ENCODE data around the gene TRMO.

The TRMO gene

DNA sequence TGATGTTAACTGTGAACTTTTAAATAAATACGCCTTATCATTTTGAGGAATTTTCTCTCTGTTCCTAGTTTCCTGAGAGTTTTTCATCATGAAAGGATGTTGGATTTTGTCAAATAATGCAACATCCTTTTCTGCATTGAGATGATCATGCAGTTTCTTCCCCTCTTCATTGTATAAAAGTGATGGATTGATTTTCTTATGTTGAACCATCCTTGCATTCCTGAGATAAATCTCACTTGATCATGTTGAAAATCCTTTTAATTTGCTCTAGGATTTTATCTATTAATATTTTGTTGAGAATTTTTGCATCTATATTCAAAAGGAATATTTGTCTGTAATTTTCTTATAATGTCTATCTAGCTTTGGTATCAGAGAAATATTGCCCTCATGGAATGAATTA is 56.0 kb downstream of the TRMO start:
- peaks cover 81% of the 10 kb centered on the region for H3K27me3 Mint-ChIP-seq (ENCODE audit: low read depth, poor library complexity)
- peaks cover 29% of the 10 kb centered on the region for H3K9me3 Mint-ChIP-seq
- TF ChIP-seq, protein P1, sequence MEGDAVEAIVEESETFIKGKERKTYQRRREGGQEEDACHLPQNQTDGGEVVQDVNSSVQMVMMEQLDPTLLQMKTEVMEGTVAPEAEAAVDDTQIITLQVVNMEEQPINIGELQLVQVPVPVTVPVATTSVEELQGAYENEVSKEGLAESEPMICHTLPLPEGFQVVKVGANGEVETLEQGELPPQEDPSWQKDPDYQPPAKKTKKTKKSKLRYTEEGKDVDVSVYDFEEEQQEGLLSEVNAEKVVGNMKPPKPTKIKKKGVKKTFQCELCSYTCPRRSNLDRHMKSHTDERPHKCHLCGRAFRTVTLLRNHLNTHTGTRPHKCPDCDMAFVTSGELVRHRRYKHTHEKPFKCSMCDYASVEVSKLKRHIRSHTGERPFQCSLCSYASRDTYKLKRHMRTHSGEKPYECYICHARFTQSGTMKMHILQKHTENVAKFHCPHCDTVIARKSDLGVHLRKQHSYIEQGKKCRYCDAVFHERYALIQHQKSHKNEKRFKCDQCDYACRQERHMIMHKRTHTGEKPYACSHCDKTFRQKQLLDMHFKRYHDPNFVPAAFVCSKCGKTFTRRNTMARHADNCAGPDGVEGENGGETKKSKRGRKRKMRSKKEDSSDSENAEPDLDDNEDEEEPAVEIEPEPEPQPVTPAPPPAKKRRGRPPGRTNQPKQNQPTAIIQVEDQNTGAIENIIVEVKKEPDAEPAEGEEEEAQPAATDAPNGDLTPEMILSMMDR (IDR thresholded peaks at IDR 0.05): no peak
- DNase-seq: no peak
- H3K4me3 Mint-ChIP-seq: no peak overlapping the region
- H3K4me1 Mint-ChIP-seq: peaks cover 6% of the 10 kb centered on the region
- H3K27ac Mint-ChIP-seq: no peak overlapping the region
- no peaks in the 10 kb centered on the region for H3K36me3 Mint-ChIP-seq (ENCODE audit: low read depth)

DNA sequence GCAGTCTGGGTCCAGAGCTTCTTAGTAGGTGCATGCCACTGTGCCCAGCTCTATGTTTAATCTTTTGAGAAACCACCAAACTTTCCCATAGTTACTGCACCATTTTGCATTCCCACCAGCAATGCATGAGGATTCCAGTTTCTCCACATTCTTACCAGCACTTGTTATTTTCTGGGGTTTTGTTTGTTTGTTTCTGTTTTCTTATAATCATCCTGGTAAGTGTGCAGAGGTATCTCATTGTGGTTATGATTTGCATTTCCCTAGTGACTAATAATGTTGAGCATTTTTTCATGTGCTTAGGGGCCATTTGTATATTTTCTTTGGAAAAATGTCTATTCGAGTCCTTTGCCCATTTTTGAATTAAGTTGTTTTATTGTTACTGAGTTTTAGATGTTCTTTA is 57.9 kb downstream of the TRMO start:
- Mint-ChIP-seq H3K27ac (no peak overlapping the region), H3K4me3 (no peak overlapping the region), H3K27me3 (ENCODE audit: low read depth, poor library complexity) (peaks cover 84% of the 10 kb centered on the region), H3K36me3 (ENCODE audit: low read depth) (no peaks in the 10 kb centered on the region), H3K4me1 (peaks cover 6% of the 10 kb centered on the region), H3K9me3 (peaks cover 29% of the 10 kb centered on the region)
- TF ChIP-seq, protein P1 (IDR thresholded peaks at IDR 0.05): no peak
- DNase-seq: no peak

DNA sequence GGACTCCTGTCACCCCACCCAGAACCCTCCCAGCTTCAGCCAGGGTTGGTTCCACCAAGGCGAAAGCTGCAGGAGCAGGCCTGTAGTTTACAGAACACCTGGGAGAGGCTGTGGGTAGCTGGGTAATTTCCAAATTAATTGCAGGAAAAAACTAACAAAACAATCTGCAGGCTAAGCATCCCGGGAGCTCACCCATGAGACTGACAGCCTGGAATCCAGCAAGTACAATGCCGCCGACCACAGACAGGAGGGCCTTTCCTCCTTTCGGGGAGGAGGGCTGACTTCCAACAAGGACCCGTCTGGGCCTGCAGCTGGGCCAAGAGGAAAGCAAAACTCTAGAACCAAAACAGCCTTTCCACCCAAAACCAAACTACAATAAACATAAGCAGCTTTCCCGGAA is 59.0 kb downstream of the TRMO start:
- H3K27ac Mint-ChIP-seq: no peak overlapping the region
- H3K4me3 Mint-ChIP-seq: no peak overlapping the region
- peaks cover 91% of the 10 kb centered on the region for H3K27me3 Mint-ChIP-seq (ENCODE audit: low read depth, poor library complexity)
- no peaks in the 10 kb centered on the region for H3K36me3 Mint-ChIP-seq (ENCODE audit: low read depth)
- peaks cover 29% of the 10 kb centered on the region for H3K9me3 Mint-ChIP-seq
- TF ChIP-seq, protein P1 (IDR thresholded peaks at IDR 0.05): no peak
- H3K4me1 Mint-ChIP-seq: no peaks in the 10 kb centered on the region
- no peak for DNase-seq

DNA sequence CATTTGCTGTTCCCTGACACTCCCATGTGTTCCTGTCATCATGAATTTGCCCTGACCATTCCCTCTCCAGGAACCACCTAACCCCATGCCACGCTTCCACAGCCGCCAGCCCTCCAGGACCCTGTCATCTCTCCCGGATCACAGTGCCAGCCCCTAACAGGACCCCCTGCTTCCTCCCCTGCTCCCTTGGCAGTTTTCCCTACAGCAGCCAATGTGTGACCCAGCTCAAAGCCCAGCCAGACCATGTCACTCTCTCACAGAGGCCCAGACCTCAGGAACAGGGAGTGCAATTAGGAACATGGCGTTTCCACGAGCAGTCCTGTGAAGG is 61.2 kb downstream of the TRMO start:
- Mint-ChIP-seq H3K36me3 (ENCODE audit: low read depth) (no peaks in the 10 kb centered on the region), H3K9me3 (peaks cover 17% of the 10 kb centered on the region), H3K27ac (no peak overlapping the region), H3K4me1 (peaks cover 5% of the 10 kb centered on the region), H3K27me3 (ENCODE audit: low read depth, poor library complexity) (peaks cover 100% of the 10 kb centered on the region), H3K4me3 (no peak overlapping the region)
- DNase-seq: no peak
- TF ChIP-seq, protein P1 (IDR thresholded peaks at IDR 0.05): no peak

DNA sequence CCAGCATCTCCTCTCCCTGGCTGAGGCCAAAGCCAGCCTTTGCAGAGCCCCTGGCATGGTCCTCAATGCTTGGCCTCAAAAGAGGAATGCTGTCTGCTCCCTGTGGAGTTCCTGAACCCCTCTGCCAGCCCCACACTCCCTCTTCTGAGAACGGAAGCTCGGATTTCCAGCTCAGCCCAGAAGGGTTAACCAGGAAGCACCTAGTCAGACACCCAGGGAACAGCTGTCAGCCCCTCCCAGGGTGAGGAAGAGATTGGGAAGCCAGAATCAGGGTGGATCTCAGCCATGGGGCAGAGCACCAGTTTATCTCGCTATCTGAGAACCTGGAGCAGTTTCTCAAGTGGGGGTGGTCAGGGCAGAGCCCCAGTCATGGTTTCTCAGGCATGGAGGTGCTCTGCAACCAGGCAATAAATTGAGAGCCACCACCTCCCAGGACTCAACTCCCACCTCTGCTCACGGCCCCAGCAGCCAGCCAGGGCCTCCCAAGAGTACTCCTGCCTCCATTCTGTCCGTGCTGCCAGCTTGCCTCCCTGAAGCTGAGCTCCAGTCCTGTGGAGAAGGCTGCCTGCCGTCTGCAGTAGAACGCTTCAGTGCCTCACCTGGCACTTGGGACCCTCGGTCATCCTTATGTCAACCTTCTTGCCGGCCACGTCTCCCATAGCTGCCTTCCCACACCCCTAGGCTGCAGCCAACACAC is 61.7 kb downstream of the TRMO start:
- H3K9me3 Mint-ChIP-seq: peaks cover 12% of the 10 kb centered on the region
- TF ChIP-seq, protein P1 (IDR thresholded peaks at IDR 0.05): no peak
- H3K27ac Mint-ChIP-seq: no peak overlapping the region
- H3K36me3 Mint-ChIP-seq (ENCODE audit: low read depth): no peaks in the 10 kb centered on the region
- DNase-seq: no peak
- no peak overlapping the region for H3K4me3 Mint-ChIP-seq
- H3K4me1 Mint-ChIP-seq: peaks cover 5% of the 10 kb centered on the region
- peaks cover 100% of the 10 kb centered on the region for H3K27me3 Mint-ChIP-seq (ENCODE audit: low read depth, poor library complexity)

DNA sequence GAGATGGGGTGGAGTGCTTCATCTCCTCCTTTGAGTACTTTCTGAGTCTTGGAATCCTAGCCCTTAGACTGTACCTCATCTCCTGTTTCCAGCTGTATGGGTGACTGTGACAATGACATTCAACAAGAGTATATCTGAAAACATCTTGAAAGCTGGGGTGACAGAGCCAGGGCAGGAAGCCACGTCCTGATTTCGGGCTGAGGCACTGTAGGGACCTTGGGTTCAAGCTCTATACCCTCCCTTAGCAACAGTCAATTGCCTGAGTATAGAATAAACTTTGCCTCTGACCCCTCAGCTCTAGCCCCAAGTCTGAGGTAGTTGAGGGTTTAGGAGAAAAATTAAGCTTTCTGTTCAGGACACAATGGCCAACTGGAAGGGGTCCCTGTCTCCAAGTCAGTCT is 63.0 kb downstream of the TRMO start:
- Mint-ChIP-seq H3K36me3 (ENCODE audit: low read depth) (no peaks in the 10 kb centered on the region), H3K9me3 (peaks cover under 1% of the 10 kb centered on the region), H3K27me3 (ENCODE audit: low read depth, poor library complexity) (peaks cover 98% of the 10 kb centered on the region), H3K4me1 (peaks cover 5% of the 10 kb centered on the region), H3K27ac (no peak overlapping the region), H3K4me3 (no peak overlapping the region)
- no peak for DNase-seq
- TF ChIP-seq, protein P1 (IDR thresholded peaks at IDR 0.05): no peak
